H1 (cell line): Measurements from ENCODE around the gene RGS13.

ENCODE experiments used
- EGR1 ChIP-seq: IDR thresholded peaks from 2 replicates; pipeline ENCODE4 v1.6.1; 2011; ENCODE audit warnings: low read depth, low read length, borderline replicate concordance
- EZH2 ChIP-seq: fragments of 200-600 bp; sonication (generic); IDR thresholded peaks from 2 replicates; pipeline ENCODE4 v1.7.1; 2012; ENCODE audit warnings: low read depth, mild to moderate bottlenecking, moderate library complexity, low read length, inconsistent platforms; ENCODE audit not compliant: severe bottlenecking
- JUN ChIP-seq: IDR thresholded peaks from 2 replicates; pipeline ENCODE4 v1.6.1; 2011; ENCODE audit warnings: low read depth, mild to moderate bottlenecking, improper control_type of control experiment, low read length
- RAD21 ChIP-seq, 2 experiments: IDR thresholded peaks in 1 of 2; conservative IDR thresholded peaks in 1 of 2; 2 replicates each; pipeline ENCODE4 v1.6.1; 2011; ENCODE audit warnings: low read depth in 2 of 2, low read length in 2 of 2, improper control_type of control experiment in 1 of 2, inconsistent platforms in 1 of 2, mild to moderate bottlenecking in 1 of 2, moderate library complexity in 1 of 2
- SP1 ChIP-seq: IDR thresholded peaks from 2 replicates; pipeline ENCODE4 v1.6.1; 2011; ENCODE audit warnings: low read depth, low read length
- SRF ChIP-seq: IDR thresholded peaks from 2 replicates; pipeline ENCODE4 v1.6.1; 2011; ENCODE audit warnings: mild to moderate bottlenecking, low read depth, low read length, moderate library complexity
- TAF1 ChIP-seq: IDR thresholded peaks from 2 replicates; pipeline ENCODE4 v1.6.1; 2011; ENCODE audit warnings: mild to moderate bottlenecking, low read depth, low read length
- YY1 ChIP-seq: IDR thresholded peaks from 2 replicates; pipeline ENCODE4 v1.6.1; 2011; ENCODE audit warnings: low read depth, mild to moderate bottlenecking, low read length
- ZNF274 ChIP-seq: IDR thresholded peaks from 2 replicates; pipeline ENCODE4 v1.7.0; 2012; ENCODE audit warnings: low read length, borderline replicate concordance; ENCODE audit errors: extremely low read depth
- TF ChIP-seq, protein P1 (sequence below), 3 experiments: IDR thresholded peaks; 1 replicate in 2 of 3; 2 replicates in 1 of 3; pipeline versions ENCODE4 v1.5.1 to v1.6.1; 2011; ENCODE audit warnings: low read length in 3 of 3, mild to moderate bottlenecking in 3 of 3, inconsistent platforms in 2 of 3, low read depth in 1 of 3, moderate library complexity in 1 of 3; ENCODE audit not compliant: insufficient read depth in 1 of 3; ENCODE audit errors: control extremely low read depth in 1 of 3
- TF ChIP-seq, protein P2 (sequence below): IDR thresholded peaks from 2 replicates; pipeline ENCODE4 v1.6.1; 2012; ENCODE audit warnings: inconsistent platforms

DNA sequence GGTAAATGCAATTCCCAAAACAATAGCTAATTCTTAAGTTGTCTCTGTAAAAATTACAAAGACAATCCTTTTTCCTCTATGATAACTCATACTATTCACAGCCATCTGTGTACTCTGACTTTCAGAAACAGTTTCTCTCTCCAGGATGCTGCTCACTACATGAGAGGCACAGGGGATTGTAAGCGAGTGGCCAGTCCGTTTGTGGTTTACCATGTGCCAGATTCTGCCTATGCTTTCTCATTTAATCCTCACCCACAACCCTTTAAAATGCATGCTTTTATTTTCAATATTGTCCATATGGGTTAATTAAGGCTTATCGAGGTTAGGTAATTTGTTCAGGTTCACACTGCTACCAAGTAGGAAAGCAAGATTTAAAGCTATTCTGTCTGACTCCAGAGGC lies 37.4 kb upstream of the RGS13 start:
- TF ChIP-seq, protein P1, sequence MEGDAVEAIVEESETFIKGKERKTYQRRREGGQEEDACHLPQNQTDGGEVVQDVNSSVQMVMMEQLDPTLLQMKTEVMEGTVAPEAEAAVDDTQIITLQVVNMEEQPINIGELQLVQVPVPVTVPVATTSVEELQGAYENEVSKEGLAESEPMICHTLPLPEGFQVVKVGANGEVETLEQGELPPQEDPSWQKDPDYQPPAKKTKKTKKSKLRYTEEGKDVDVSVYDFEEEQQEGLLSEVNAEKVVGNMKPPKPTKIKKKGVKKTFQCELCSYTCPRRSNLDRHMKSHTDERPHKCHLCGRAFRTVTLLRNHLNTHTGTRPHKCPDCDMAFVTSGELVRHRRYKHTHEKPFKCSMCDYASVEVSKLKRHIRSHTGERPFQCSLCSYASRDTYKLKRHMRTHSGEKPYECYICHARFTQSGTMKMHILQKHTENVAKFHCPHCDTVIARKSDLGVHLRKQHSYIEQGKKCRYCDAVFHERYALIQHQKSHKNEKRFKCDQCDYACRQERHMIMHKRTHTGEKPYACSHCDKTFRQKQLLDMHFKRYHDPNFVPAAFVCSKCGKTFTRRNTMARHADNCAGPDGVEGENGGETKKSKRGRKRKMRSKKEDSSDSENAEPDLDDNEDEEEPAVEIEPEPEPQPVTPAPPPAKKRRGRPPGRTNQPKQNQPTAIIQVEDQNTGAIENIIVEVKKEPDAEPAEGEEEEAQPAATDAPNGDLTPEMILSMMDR (IDR thresholded peaks at IDR 0.05; ENCODE audit: control extremely low read depth in 1 of 3, insufficient read depth in 1 of 3, low read depth in 1 of 3, low read length in 3 of 3), result no peak
- TF ChIP-seq EGR1 (no peak), RAD21 (IDR thresholded peaks at IDR 0.05 in 1 of 2, conservative IDR thresholded peaks at IDR 0.05 in 1 of 2; ENCODE audit: low read depth in 2 of 2, low read length in 2 of 2) (no peak), YY1 (no peak), ZNF274 (no peak), TAF1 (no peak), SRF (no peak), EZH2 (no peak), JUN (no peak), SP1 (no peak)
- TF ChIP-seq, protein P2, sequence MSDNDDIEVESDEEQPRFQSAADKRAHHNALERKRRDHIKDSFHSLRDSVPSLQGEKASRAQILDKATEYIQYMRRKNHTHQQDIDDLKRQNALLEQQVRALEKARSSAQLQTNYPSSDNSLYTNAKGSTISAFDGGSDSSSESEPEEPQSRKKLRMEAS, result no peak
